Measurements from ENCODE around the gene WDR7.

The WDR7 gene

DNA sequence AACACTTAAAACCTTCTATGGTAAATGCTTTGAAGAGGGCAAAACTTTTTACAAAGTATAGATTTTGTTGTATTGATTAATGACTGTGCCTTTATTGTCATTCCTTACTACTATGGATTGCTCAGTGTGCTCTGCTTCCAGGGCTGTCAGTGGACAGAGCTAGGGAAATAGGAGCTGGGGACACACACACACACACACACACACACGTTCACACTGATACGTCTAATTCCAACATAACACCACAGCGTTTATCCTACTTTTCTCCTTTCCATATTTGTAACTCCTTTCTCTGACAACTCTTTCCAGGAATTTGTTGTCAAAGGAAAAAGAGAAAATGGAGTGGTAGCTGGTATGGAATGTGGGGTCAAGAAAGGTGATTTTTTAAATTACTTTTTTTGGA lies 21.8 kb downstream of the WDR7 start:
- no peaks in the 10 kb centered on the region for H3K9me3 ChIP-seq (replicated peaks in 1 of 2; ENCODE audit: control insufficient read depth in 2 of 2, insufficient read depth in 1 of 2, low read depth in 1 of 2, low read length in 2 of 2)
- H3K36me3 ChIP-seq (replicated peaks in 1 of 2; ENCODE audit: control insufficient read depth in 2 of 2, insufficient read depth in 2 of 2, low read length in 2 of 2): no peaks in the 10 kb centered on the region
- H3K4me2 ChIP-seq (ENCODE audit: insufficient read depth, low read length, poor library complexity, severe bottlenecking): no peak overlapping the region
- H2BK120ac ChIP-seq (ENCODE audit: low read depth, low read length): no peak overlapping the region
- WGBS, 2 donors (ENCODE audit: extremely low coverage in 2 of 2, insufficient read length in 2 of 2, insufficient replicate concordance in 1 of 2): no CpG with 5 or more reads among the region's 3 CpGs
- H4K8ac ChIP-seq (ENCODE audit: low read depth, low read length): no peak overlapping the region
- H2BK15ac ChIP-seq (ENCODE audit: low read length): no peak overlapping the region
- H4K91ac ChIP-seq (ENCODE audit: low read depth, low read length, poor library complexity): no peak overlapping the region
- no peak for DNase-seq (ENCODE audit: low spot score)
- H3K4me1 ChIP-seq (ENCODE audit: control insufficient read depth in 2 of 2, insufficient read depth in 1 of 2, low read depth in 1 of 2, low read length in 2 of 2): peaks cover 0 to 5% of the 10 kb centered on the region in 2 donors
- no peak overlapping the region for H3K4ac ChIP-seq (ENCODE audit: low read length)
- H2AFZ ChIP-seq (ENCODE audit: low read length): no peak overlapping the region
- H3K27ac ChIP-seq (replicated peaks; ENCODE audit: low read length): no peak overlapping the region
- H3K79me1 ChIP-seq (ENCODE audit: low read depth, low read length): no peaks in the 10 kb centered on the region
- no peak overlapping the region for H3K23ac ChIP-seq (ENCODE audit: low read depth, low read length, poor library complexity)
- no peak overlapping the region for H3K14ac ChIP-seq (ENCODE audit: low read length)
- no peaks in the 10 kb centered on the region for H3K27me3 ChIP-seq (ENCODE audit: control insufficient read depth in 3 of 3, insufficient read depth in 3 of 3, low read depth in 1 of 3, low read length in 3 of 3)
- no peak overlapping the region for H3K4me3 ChIP-seq (ENCODE audit: low read length in 2 of 2)
- H3K9ac ChIP-seq (ENCODE audit: low read depth, low read length, poor library complexity): no peak overlapping the region
- no peak overlapping the region for H2BK12ac ChIP-seq (ENCODE audit: low read length)
- no peak overlapping the region for H2AK5ac ChIP-seq (ENCODE audit: low read depth, low read length)
- H2BK5ac ChIP-seq (ENCODE audit: low read length): no peak overlapping the region
- no peak overlapping the region for H3K18ac ChIP-seq (ENCODE audit: low read length)

GRCh38 chr18:56676639-56677038 lies 25.5 kb downstream of the WDR7 start:
- Histone ChIP-seq H3K79me1 (ENCODE audit: low read depth, low read length) (no peaks in the 10 kb centered on the region), H4K8ac (ENCODE audit: low read depth, low read length) (no peak overlapping the region), H3K4me3 (ENCODE audit: low read length in 2 of 2) (no peak overlapping the region), H3K23ac (ENCODE audit: low read depth, low read length, poor library complexity) (no peak overlapping the region), H3K9ac (ENCODE audit: low read depth, low read length, poor library complexity) (no peak overlapping the region), H4K91ac (ENCODE audit: low read depth, low read length, poor library complexity) (no peak overlapping the region), H2AK5ac (ENCODE audit: low read depth, low read length) (no peak overlapping the region), H3K4me2 (ENCODE audit: insufficient read depth, low read length, poor library complexity, severe bottlenecking) (no peak overlapping the region), H2BK120ac (ENCODE audit: low read depth, low read length) (no peak overlapping the region), H2BK12ac (ENCODE audit: low read length) (no peak overlapping the region), H3K14ac (ENCODE audit: low read length) (no peak overlapping the region), H3K4ac (ENCODE audit: low read length) (no peak overlapping the region), H2AFZ (ENCODE audit: low read length) (no peak overlapping the region), H2BK5ac (ENCODE audit: low read length) (no peak overlapping the region), H3K9me3 (replicated peaks in 1 of 2; ENCODE audit: control insufficient read depth in 2 of 2, insufficient read depth in 1 of 2, low read depth in 1 of 2, low read length in 2 of 2) (no peaks in the 10 kb centered on the region), H3K18ac (ENCODE audit: low read length) (no peak overlapping the region), H3K36me3 (replicated peaks in 1 of 2; ENCODE audit: control insufficient read depth in 2 of 2, insufficient read depth in 2 of 2, low read length in 2 of 2) (no peaks in the 10 kb centered on the region), H3K27ac (replicated peaks; ENCODE audit: low read length) (no peak overlapping the region), H3K4me1 (ENCODE audit: control insufficient read depth in 2 of 2, insufficient read depth in 1 of 2, low read depth in 1 of 2, low read length in 2 of 2) (no peaks in the 10 kb centered on the region), H2BK15ac (ENCODE audit: low read length) (no peak overlapping the region), H3K27me3 (ENCODE audit: control insufficient read depth in 3 of 3, insufficient read depth in 3 of 3, low read depth in 1 of 3, low read length in 3 of 3) (no peaks in the 10 kb centered on the region)
- WGBS, 2 donors (ENCODE audit: extremely low coverage in 2 of 2, insufficient read length in 2 of 2, insufficient replicate concordance in 1 of 2): no CpG with 5 or more reads among the region's 2 CpGs
- no peak for DNase-seq (ENCODE audit: low spot score)

DNA sequence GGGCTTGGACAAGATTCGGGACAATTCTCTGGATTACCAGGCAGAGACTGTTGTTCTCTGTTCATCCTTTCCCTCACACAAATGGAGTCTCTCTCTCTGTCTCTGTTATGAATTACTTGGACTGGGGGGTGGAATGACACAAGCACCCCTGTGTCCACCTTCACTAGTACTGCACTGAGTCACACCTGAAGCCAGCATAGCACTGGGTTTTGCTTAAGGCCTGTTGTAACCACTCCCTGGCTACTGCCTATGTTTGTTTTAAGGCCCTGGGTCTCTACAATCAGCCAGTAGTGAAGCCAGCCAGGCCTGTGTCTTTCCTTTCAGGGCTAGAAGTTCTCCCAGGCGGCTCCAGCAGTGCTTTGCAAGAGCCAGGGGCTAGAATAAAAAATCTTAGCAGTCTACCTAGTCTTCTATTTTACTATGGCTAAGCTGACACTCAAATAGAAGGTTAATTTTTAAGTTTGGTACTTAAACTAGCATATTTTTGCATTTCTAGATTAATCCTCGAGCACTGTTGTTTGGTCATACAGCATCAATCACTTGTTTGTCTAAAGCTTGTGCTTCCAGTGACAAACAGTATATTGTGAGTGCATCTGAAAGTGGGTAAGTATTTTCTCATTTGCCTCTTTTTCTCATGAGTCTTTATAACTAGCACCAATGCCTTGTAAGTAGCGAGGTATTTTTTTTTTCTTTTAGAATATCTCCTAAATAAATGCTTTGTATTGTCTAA lies 27.8 kb downstream of the WDR7 start:
- Histone ChIP-seq H4K8ac (ENCODE audit: low read depth, low read length) (no peak overlapping the region), H3K9ac (ENCODE audit: low read depth, low read length, poor library complexity) (no peak overlapping the region)

DNA sequence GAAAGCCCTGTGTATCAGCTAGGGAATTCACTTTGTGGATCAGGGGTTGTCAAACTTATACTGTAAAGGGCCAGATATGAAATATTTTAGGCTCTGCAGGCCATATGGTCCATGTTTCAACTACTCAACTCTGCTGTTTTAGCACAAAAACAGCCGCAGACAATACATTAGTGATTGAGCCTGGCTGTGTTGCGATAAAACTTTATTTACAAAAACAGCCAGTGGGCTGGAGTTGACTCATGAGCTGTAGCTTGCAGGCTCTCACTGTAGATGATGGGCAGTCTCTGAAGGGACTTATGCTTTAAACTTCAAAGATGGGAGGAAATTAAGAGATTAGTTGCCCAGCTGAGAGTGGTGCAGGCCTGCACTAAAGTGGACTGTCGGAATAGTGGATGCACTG lies 33.1 kb downstream of the WDR7 start:
- Histone ChIP-seq H3K9ac (ENCODE audit: low read depth, low read length, poor library complexity) (no peak overlapping the region), H3K23ac (ENCODE audit: low read depth, low read length, poor library complexity) (no peak overlapping the region), H3K4me2 (ENCODE audit: insufficient read depth, low read length, poor library complexity, severe bottlenecking) (no peak overlapping the region), H3K18ac (ENCODE audit: low read length) (no peak overlapping the region), H3K14ac (ENCODE audit: low read length) (no peak overlapping the region), H2AFZ (ENCODE audit: low read length) (no peak overlapping the region), H2AK5ac (ENCODE audit: low read depth, low read length) (no peak overlapping the region), H3K9me3 (replicated peaks in 1 of 2; ENCODE audit: control insufficient read depth in 2 of 2, insufficient read depth in 1 of 2, low read depth in 1 of 2, low read length in 2 of 2) (no peaks in the 10 kb centered on the region), H2BK12ac (ENCODE audit: low read length) (no peak overlapping the region), H4K8ac (ENCODE audit: low read depth, low read length) (no peak overlapping the region), H2BK120ac (ENCODE audit: low read depth, low read length) (no peak overlapping the region), H3K79me1 (ENCODE audit: low read depth, low read length) (no peaks in the 10 kb centered on the region), H3K4me3 (ENCODE audit: low read length in 2 of 2) (no peak overlapping the region), H3K4ac (ENCODE audit: low read length) (no peak overlapping the region), H3K27ac (replicated peaks; ENCODE audit: low read length) (no peak overlapping the region), H3K27me3 (ENCODE audit: control insufficient read depth in 3 of 3, insufficient read depth in 3 of 3, low read depth in 1 of 3, low read length in 3 of 3) (no peaks in the 10 kb centered on the region), H4K91ac (ENCODE audit: low read depth, low read length, poor library complexity) (no peak overlapping the region), H3K36me3 (replicated peaks in 1 of 2; ENCODE audit: control insufficient read depth in 2 of 2, insufficient read depth in 2 of 2, low read length in 2 of 2) (peaks cover 0 to 17% of the 10 kb centered on the region in 2 donors), H2BK15ac (ENCODE audit: low read length) (no peak overlapping the region), H2BK5ac (ENCODE audit: low read length) (no peak overlapping the region), H3K4me1 (ENCODE audit: control insufficient read depth in 2 of 2, insufficient read depth in 1 of 2, low read depth in 1 of 2, low read length in 2 of 2) (no peaks in the 10 kb centered on the region)
- no peak for DNase-seq (ENCODE audit: low spot score)
- WGBS, 2 donors (ENCODE audit: extremely low coverage in 2 of 2, insufficient read length in 2 of 2, insufficient replicate concordance in 1 of 2): no CpG with 5 or more reads among the region's 3 CpGs

More for the DNA sequence above, 27.8 kb downstream of the WDR7 start:
- H2BK15ac ChIP-seq (ENCODE audit: low read length): no peak overlapping the region
- no peaks in the 10 kb centered on the region for H3K27me3 ChIP-seq (ENCODE audit: control insufficient read depth in 3 of 3, insufficient read depth in 3 of 3, low read depth in 1 of 3, low read length in 3 of 3)
- no peak overlapping the region for H2AK5ac ChIP-seq (ENCODE audit: low read depth, low read length)
- H3K14ac ChIP-seq (ENCODE audit: low read length): no peak overlapping the region
- no peaks in the 10 kb centered on the region for H3K79me1 ChIP-seq (ENCODE audit: low read depth, low read length)
- no peak overlapping the region for H2AFZ ChIP-seq (ENCODE audit: low read length)
- no peak overlapping the region for H2BK12ac ChIP-seq (ENCODE audit: low read length)
- H2BK5ac ChIP-seq (ENCODE audit: low read length): no peak overlapping the region
- no CpG with 5 or more reads among the region's 4 CpGs for WGBS, 2 donors (ENCODE audit: extremely low coverage in 2 of 2, insufficient read length in 2 of 2, insufficient replicate concordance in 1 of 2)
- no peak overlapping the region for H2BK120ac ChIP-seq (ENCODE audit: low read depth, low read length)
- no peaks in the 10 kb centered on the region for H3K4me1 ChIP-seq (ENCODE audit: control insufficient read depth in 2 of 2, insufficient read depth in 1 of 2, low read depth in 1 of 2, low read length in 2 of 2)
- H3K23ac ChIP-seq (ENCODE audit: low read depth, low read length, poor library complexity): no peak overlapping the region
- no peak overlapping the region for H3K4ac ChIP-seq (ENCODE audit: low read length)
- DNase-seq (ENCODE audit: low spot score): no peak
- H3K4me3 ChIP-seq (ENCODE audit: low read length in 2 of 2): no peak overlapping the region
- no peak overlapping the region for H3K4me2 ChIP-seq (ENCODE audit: insufficient read depth, low read length, poor library complexity, severe bottlenecking)
- no peak overlapping the region for H3K18ac ChIP-seq (ENCODE audit: low read length)
- no peaks in the 10 kb centered on the region for H3K36me3 ChIP-seq (replicated peaks in 1 of 2; ENCODE audit: control insufficient read depth in 2 of 2, insufficient read depth in 2 of 2, low read length in 2 of 2)
- no peaks in the 10 kb centered on the region for H3K9me3 ChIP-seq (replicated peaks in 1 of 2; ENCODE audit: control insufficient read depth in 2 of 2, insufficient read depth in 1 of 2, low read depth in 1 of 2, low read length in 2 of 2)
- no peak overlapping the region for H4K91ac ChIP-seq (ENCODE audit: low read depth, low read length, poor library complexity)
- H3K27ac ChIP-seq (replicated peaks; ENCODE audit: low read length): no peak overlapping the region

Measured in neuronal stem cell (in vitro differentiated cells).